Sigmoid colon (tissue), 4 donors: Measurements from ENCODE around the gene SFXN5.

ENCODE experiments used
- CTCF ChIP-seq, 4 experiments: fragments of 450-650 bp in 3 of 4; fragments of 200-600 bp in 1 of 4; IDR thresholded peaks; one replicate each; pipeline ENCODE4 v1.5.1; 2016 to 2019; ENCODE audit warnings: antibody characterized with exemption in 4 of 4, mild to moderate bottlenecking in 3 of 4, moderate library complexity in 2 of 4
- EP300 ChIP-seq, 4 donors: sonication (generic); formaldehyde crosslinking; IDR thresholded peaks; one replicate each; pipeline ENCODE4 v1.6.1; 2017; ENCODE audit warnings: antibody characterized with exemption in 4 of 4
- POLR2A ChIP-seq, 2 donors: fragments of 450-650 bp; IDR thresholded peaks; one replicate each; pipeline ENCODE4 v1.6.1; 2016; ENCODE audit warnings: antibody characterized with exemption in 2 of 2, mild to moderate bottlenecking in 2 of 2, moderate library complexity in 2 of 2

- TF ChIP-seq CTCF (IDR thresholded peaks at IDR 0.05) (no peak), EP300 (IDR thresholded peaks at IDR 0.05) (no peak), POLR2A (IDR thresholded peaks at IDR 0.05) (no peak)
Measured at GRCh38 chr2:73074110-73075069, 2.9 kb upstream of the SFXN5 start.
